ENCODE data around the gene GGTA1. TPM values are rescaled to one million over a fixed set of nuclear protein-coding genes. Genes with fewer than 3 reads are reported as not detected.

GGTA1 gene
- total RNA-seq, 1 experiment from 2014 or later, result not detected

- ATAC-seq (no peak), DNase-seq (ENCODE audit: low read depth, low spot score) (no peak)
- BruUV-seq (replicated peaks), result no TSS peak
- no peak overlapping the region for H3K4me2 ChIP-seq (ENCODE audit: low read length)
- no peak overlapping the region for H3K9ac ChIP-seq (ENCODE audit: low read length)
- no peaks in the 10 kb centered on the region for H3K79me2 ChIP-seq (ENCODE audit: insufficient read depth, low read length)
- TF ChIP-seq CBX3 (IDR thresholded peaks at IDR 0.05; ENCODE audit: low read depth) (no peak), MAX (IDR thresholded peaks at IDR 0.05) (no peak), SIN3A (IDR thresholded peaks at IDR 0.05; ENCODE audit: low read depth) (no peak), EZH2 (IDR thresholded peaks at IDR 0.05) (no peak), CEBPB (IDR thresholded peaks at IDR 0.05; ENCODE audit: low read depth) (no peak), YY1 (IDR thresholded peaks at IDR 0.05; ENCODE audit: extremely low read depth, insufficient replicate concordance, low read depth, low read length) (no peak)
- ChIA-PET RAD21 (ENCODE audit: low non-redundant PET in 1 of 2, low total read pairs in 2 of 2, uncharacterized antibody in 2 of 2, unreplicated experiment in 2 of 2) (no interaction called here), POLR2A (no interaction called here), CTCF (interaction anchor here (1.2 kb wide), 1 partner anchor 239 kb away, joined by 3 read pairs; no protein-coding TSS in a partner anchor)
- no peaks in the 10 kb centered on the region for H4K20me1 ChIP-seq (ENCODE audit: insufficient read depth)
- H3K4me3 ChIP-seq (replicated peaks in 1 of 2; ENCODE audit: low read depth in 1 of 2, low read length in 2 of 2), result no peak overlapping the region
- H3K36me3 ChIP-seq (ENCODE audit: control insufficient read depth in 1 of 2, insufficient read depth in 2 of 2, low read length in 2 of 2), result no peaks in the 10 kb centered on the region
- no peaks in the 10 kb centered on the region for H3K9me2 ChIP-seq (ENCODE audit: insufficient read depth)
- no peak overlapping the region for H3K27ac ChIP-seq (ENCODE audit: low read depth, low read length)
- intact Hi-C loops (cut with micrococcal nuclease), result no loop called here
- H3K9me3 ChIP-seq (ENCODE audit: control insufficient read depth in 1 of 2, insufficient read depth in 1 of 2, low read depth in 1 of 2, low read length in 2 of 2), result no peaks in the 10 kb centered on the region
- peaks cover 8% of the 10 kb centered on the region; the same call in 1 of the 2 replicates for H3K27me3 ChIP-seq (ENCODE audit: insufficient read depth, low read length)
- H3K4me1 ChIP-seq (ENCODE audit: control insufficient read depth in 1 of 2, insufficient read depth in 2 of 2, low read length in 2 of 2), result no peaks in the 10 kb centered on the region
- no peak overlapping the region for H2AFZ ChIP-seq (ENCODE audit: low read depth, low read length, poor library complexity, severe bottlenecking)
These were observed 47.6 kb downstream of the GGTA1 start for GRCh38 chr9:121452085-121452484.

DNA sequence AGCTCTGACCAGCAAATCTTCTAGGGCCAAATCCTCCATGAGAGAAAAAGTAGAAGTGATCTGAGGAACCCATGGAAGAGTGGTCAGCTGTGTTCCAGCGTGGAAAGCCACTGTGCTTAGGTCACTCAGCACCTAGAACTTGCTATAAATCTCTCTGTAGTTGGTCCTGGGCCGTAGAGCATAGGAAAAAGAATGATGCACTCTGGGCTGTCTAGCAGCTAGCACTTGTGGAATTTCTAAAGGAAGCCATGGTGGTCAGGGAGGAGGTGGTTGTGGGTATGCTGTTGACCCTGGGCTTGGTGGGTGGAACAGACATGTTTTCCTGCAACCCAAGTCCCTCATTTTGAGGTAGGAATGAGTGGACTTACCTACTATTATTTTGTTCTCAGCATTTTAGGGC, 48.1 kb downstream of the GGTA1 start:
- DNase-seq (ENCODE audit: low read depth, low spot score) (no peak), ATAC-seq (no peak)
- H3K9ac ChIP-seq (ENCODE audit: low read length), result no peak overlapping the region
- ChIA-PET POLR2A (no interaction called here), CTCF (no interaction called here), RAD21 (ENCODE audit: low non-redundant PET in 1 of 2, low total read pairs in 2 of 2, uncharacterized antibody in 2 of 2, unreplicated experiment in 2 of 2) (no interaction called here)
- H3K4me1 ChIP-seq (ENCODE audit: control insufficient read depth in 1 of 2, insufficient read depth in 2 of 2, low read length in 2 of 2), result no peaks in the 10 kb centered on the region
- H3K9me3 ChIP-seq (ENCODE audit: control insufficient read depth in 1 of 2, insufficient read depth in 1 of 2, low read depth in 1 of 2, low read length in 2 of 2), result no peaks in the 10 kb centered on the region
- no peaks in the 10 kb centered on the region for H3K9me2 ChIP-seq (ENCODE audit: insufficient read depth)
- H3K36me3 ChIP-seq (ENCODE audit: control insufficient read depth in 1 of 2, insufficient read depth in 2 of 2, low read length in 2 of 2), result no peaks in the 10 kb centered on the region
- no peak overlapping the region for H3K4me2 ChIP-seq (ENCODE audit: low read length)
- TF ChIP-seq JUND (IDR thresholded peaks at IDR 0.05), result no peak
- TF ChIP-seq SIN3A (IDR thresholded peaks at IDR 0.05; ENCODE audit: low read depth), result no peak
- TF ChIP-seq, protein P1, sequence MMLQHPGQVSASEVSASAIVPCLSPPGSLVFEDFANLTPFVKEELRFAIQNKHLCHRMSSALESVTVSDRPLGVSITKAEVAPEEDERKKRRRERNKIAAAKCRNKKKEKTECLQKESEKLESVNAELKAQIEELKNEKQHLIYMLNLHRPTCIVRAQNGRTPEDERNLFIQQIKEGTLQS (IDR thresholded peaks at IDR 0.05), result no peak
- TF ChIP-seq ZFX (IDR thresholded peaks at IDR 0.05), result no peak
- no peak for TF ChIP-seq SP1 (IDR thresholded peaks at IDR 0.05; ENCODE audit: low read depth)
- no peak for TF ChIP-seq POLR2AphosphoS5 (IDR thresholded peaks at IDR 0.05; ENCODE audit: low read depth, low read length)
- no peak for TF ChIP-seq ELF1 (IDR thresholded peaks at IDR 0.05; ENCODE audit: borderline replicate concordance, low read depth)
- no peak overlapping the region for H2AFZ ChIP-seq (ENCODE audit: low read depth, low read length, poor library complexity, severe bottlenecking)
- no peaks in the 10 kb centered on the region for H3K79me2 ChIP-seq (ENCODE audit: insufficient read depth, low read length)
- H3K4me3 ChIP-seq (replicated peaks in 1 of 2; ENCODE audit: low read depth in 1 of 2, low read length in 2 of 2), result no peak overlapping the region
- no TSS peak for BruUV-seq (replicated peaks)
- no peak overlapping the region for H3K27ac ChIP-seq (ENCODE audit: low read depth, low read length)
- peaks cover 3% of the 10 kb centered on the region; the same call in 1 of the 2 replicates for H3K27me3 ChIP-seq (ENCODE audit: insufficient read depth, low read length)
- H4K20me1 ChIP-seq (ENCODE audit: insufficient read depth), result no peaks in the 10 kb centered on the region
- intact Hi-C loops (cut with micrococcal nuclease), result no loop called here

Measured in HCT116 (cell line).